ENCODE data around the gene CC2D2B. TPM values are rescaled to one million over a fixed set of nuclear protein-coding genes. Genes with fewer than 3 reads are reported as not detected.

The CC2D2B gene
- total RNA-seq, 1 experiment from 2014 or later = 0.20 TPM

GRCh38 chr10:96049340-96049739 lies 141.6 kb downstream of the CC2D2B start (continued):
- TF ChIP-seq ELF4 (CRISPR knock-in tag; IDR thresholded peaks at IDR 0.05; ENCODE audit: low read depth) (no peak), ZNF416 (CRISPR knock-in tag; IDR thresholded peaks at IDR 0.05) (no peak), IRF1 (CRISPR knock-in tag; IDR thresholded peaks at IDR 0.05) (no peak), STAT6 (CRISPR knock-in tag; conservative IDR thresholded peaks at IDR 0.05; ENCODE audit: low read depth) (no peak), ZNF263 (CRISPR knock-in tag; IDR thresholded peaks at IDR 0.05; ENCODE audit: low read depth) (no peak), RORB (CRISPR knock-in tag; IDR thresholded peaks at IDR 0.05) (no peak), ZNF121 (CRISPR knock-in tag; IDR thresholded peaks at IDR 0.05) (no peak), SP1 (CRISPR knock-in tag; conservative IDR thresholded peaks at IDR 0.05) (no peak)
- TF ChIP-seq, protein P1, sequence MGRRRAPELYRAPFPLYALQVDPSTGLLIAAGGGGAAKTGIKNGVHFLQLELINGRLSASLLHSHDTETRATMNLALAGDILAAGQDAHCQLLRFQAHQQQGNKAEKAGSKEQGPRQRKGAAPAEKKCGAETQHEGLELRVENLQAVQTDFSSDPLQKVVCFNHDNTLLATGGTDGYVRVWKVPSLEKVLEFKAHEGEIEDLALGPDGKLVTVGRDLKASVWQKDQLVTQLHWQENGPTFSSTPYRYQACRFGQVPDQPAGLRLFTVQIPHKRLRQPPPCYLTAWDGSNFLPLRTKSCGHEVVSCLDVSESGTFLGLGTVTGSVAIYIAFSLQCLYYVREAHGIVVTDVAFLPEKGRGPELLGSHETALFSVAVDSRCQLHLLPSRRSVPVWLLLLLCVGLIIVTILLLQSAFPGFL (CRISPR knock-in tag; IDR thresholded peaks at IDR 0.05; ENCODE audit: borderline replicate concordance) = no peak

DNA sequence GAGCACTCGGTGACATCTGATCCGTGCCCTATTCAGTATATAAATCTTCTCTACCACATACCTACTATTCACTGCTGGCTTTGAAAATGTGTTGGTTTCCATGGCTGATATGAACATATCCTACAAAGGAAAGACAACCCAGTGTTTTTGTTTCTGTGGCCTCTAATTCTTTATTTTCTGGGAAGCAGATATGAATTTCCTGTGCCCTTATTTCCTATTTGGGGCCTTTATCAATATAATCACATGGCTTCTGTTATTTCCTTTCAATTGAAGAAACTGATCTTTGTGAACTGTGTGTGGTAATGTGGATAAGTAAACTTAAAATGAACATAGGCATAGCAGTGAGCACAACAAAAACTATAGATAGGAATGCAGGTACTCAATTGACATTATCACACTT lies 146.2 kb downstream of the CC2D2B start:
- ATAC-seq (no peak), DNase-seq (ENCODE audit: low spot score) (no peak)
- H3K9me3 Mint-ChIP-seq = no peaks in the 10 kb centered on the region
- H3K27me3 Mint-ChIP-seq (ENCODE audit: low read depth) = no peaks in the 10 kb centered on the region
- no peak overlapping the region for H3K27ac Mint-ChIP-seq
- POLR2A ChIA-PET = no interaction called here
- CTCF ChIA-PET = no interaction called here
- peaks cover 13% of the 10 kb centered on the region for H3K4me1 Mint-ChIP-seq
- TF ChIP-seq, protein P2, sequence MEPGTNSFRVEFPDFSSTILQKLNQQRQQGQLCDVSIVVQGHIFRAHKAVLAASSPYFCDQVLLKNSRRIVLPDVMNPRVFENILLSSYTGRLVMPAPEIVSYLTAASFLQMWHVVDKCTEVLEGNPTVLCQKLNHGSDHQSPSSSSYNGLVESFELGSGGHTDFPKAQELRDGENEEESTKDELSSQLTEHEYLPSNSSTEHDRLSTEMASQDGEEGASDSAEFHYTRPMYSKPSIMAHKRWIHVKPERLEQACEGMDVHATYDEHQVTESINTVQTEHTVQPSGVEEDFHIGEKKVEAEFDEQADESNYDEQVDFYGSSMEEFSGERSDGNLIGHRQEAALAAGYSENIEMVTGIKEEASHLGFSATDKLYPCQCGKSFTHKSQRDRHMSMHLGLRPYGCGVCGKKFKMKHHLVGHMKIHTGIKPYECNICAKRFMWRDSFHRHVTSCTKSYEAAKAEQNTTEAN (CRISPR knock-in tag; IDR thresholded peaks at IDR 0.05) = no peak
- TF ChIP-seq NFATC4 (CRISPR knock-in tag; IDR thresholded peaks at IDR 0.05) (no peak), AFF4 (CRISPR knock-in tag; IDR thresholded peaks at IDR 0.05; ENCODE audit: borderline replicate concordance) (no peak), SMAD3 (CRISPR knock-in tag; IDR thresholded peaks at IDR 0.05; ENCODE audit: borderline replicate concordance) (no peak), ETV6 (CRISPR knock-in tag; IDR thresholded peaks at IDR 0.05) (no peak), STAT6 (CRISPR knock-in tag; conservative IDR thresholded peaks at IDR 0.05; ENCODE audit: low read depth) (no peak), SP1 (CRISPR knock-in tag; conservative IDR thresholded peaks at IDR 0.05) (no peak), TCF7 (CRISPR knock-in tag; IDR thresholded peaks at IDR 0.05; ENCODE audit: low read depth) (no peak)
- TF ChIP-seq, protein P3, sequence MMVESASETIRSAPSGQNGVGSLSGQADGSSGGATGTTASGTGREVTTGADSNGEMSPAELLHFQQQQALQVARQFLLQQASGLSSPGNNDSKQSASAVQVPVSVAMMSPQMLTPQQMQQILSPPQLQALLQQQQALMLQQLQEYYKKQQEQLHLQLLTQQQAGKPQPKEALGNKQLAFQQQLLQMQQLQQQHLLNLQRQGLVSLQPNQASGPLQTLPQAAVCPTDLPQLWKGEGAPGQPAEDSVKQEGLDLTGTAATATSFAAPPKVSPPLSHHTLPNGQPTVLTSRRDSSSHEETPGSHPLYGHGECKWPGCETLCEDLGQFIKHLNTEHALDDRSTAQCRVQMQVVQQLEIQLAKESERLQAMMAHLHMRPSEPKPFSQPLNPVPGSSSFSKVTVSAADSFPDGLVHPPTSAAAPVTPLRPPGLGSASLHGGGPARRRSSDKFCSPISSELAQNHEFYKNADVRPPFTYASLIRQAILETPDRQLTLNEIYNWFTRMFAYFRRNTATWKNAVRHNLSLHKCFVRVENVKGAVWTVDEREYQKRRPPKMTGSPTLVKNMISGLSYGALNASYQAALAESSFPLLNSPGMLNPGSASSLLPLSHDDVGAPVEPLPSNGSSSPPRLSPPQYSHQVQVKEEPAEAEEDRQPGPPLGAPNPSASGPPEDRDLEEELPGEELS (CRISPR knock-in tag; IDR thresholded peaks at IDR 0.05) = no peak
- H3K36me3 Mint-ChIP-seq = peaks cover 56% of the 10 kb centered on the region
- no peak overlapping the region for H3K4me3 Mint-ChIP-seq

Data from WTC11 (cell line).